Activated CD8-positive, alpha-beta memory T cell treated with anti-CD3 and anti-CD28 coated beads for 36 hours (primary cell): ENCODE measurements around the gene ADAMTSL3. TPM values are rescaled to one million over a fixed set of nuclear protein-coding genes. Genes with fewer than 3 reads are reported as not detected.

ENCODE experiments used
- CTCF ChIA-PET: fragments of 350-600 bp; sonication (Branson Sonifier 250); formaldehyde crosslinking; loops from one replicate; lab custom pipeline; 2021; ENCODE audit warnings: antibody characterized with exemption; lab: Charles Lee
- POLR2A ChIA-PET: fragments of 350-600 bp; sonication (Branson Sonifier 250); formaldehyde crosslinking; loops from one replicate; lab custom pipeline; 2021; ENCODE audit warnings: antibody characterized with exemption; lab: Charles Lee
- total RNA-seq, 2 experiments: library from RNA; stranded (reverse); gene quantifications; one replicate each; pipeline ENCODE4 v1.2.3, GENCODE V29; 2021

Gene ADAMTSL3
- total RNA-seq, 2 experiments from 2014 or later = not detected

- ChIA-PET POLR2A (no interaction called here), CTCF (no interaction called here)
Observed at GRCh38 chr15:83898361-83898760, 244.4 kb downstream of the ADAMTSL3 start.

DNA sequence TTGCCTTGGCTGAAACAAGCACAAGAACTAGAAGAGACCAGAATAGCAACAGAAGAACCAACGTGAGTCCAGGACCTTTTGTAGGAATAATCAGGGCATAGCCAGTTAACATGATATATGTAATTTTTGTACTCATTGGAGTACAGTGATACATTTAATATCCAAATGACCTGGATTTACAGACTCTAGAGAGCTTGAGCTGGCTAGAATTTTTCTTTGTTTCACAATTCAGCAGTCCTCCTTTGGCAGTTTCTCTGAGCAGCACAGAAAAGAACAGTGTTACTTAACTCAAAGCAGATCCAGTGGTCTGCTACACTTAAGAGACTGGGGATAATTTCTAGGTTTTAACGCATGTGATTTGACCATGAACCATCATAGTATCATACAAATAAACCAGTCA is 245.7 kb downstream of the ADAMTSL3 start:
- ChIA-PET POLR2A (no interaction called here), CTCF (no interaction called here)

DNA sequence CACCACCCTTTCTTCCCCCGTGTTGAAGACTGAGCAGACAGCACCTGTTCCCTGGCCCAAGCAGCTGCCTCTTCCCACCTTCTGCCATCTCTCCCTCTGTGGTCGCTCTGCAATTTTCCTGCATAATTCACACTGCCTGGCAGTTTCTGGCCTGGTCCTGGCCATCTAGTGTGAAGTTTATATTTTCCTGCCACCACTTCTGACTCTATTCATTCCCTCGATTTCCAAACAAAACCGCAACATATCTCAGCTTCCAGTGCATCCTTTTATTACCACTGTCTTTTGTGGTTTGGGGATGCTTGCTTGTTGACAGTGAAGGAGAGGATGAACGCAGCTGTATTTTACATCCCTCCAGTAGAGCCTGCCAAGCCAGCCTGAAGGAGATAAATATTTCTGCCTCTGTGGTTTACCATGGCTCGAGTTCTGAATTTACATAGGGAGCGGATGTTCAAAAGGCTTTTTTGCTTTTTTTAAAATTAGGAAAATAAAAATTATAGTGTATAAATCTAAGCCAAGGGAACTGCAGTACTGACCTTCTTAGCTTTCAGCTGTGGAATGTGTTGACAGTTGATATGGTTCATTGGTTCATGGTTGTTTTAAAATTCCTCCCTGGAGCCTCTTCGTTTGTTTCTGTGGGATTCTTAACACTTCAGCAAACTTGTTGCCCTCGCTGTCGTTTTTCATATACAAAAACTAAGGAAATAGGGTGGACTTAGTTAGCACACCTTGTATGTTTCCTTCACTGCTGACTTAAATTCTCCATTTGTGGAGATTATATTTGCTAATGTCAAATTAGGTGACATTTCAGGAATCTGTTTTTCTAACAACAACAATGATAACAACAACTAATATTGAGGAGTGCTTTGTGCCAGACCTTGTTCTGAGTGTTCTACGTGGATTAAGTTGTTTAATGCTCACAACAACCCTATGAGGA is 250.5 kb downstream of the ADAMTSL3 start:
- ChIA-PET POLR2A (interaction anchor here (0.6 kb wide), 1 partner anchor 756 kb away, joined by 3 read pairs; no protein-coding TSS in a partner anchor), CTCF (no interaction called here)

DNA sequence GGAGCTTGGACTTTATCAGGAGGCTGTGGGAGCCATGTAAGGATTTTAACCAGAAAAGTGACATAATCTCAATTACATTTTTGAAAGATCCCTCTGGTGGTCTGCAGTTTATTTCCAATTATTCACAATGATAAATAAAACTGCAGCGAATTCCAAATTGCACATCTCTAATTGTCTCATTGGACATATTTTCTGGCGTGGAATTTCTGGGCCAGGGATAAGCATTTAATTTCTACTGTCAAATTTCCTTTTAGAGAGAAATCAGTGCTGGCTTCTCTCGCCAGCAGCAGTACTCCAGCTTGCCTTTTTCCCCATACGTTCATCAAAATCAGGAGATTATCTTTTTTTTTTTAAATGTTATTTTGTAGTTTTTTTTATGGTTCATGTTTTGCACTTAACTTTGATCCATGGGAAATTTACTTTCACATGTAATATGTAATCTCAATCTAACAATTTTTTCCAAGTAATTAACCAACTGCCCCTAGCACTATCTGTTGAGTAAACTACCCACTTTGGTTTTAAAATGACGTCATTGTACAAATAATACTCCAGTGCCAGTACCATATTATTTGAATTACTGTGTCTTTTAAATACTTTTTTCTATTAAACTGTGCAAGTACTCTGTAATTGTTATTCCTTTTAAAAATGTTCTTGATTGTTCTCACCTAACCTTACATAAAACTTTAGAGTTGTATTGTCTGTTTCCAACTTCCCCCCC is 251.8 kb downstream of the ADAMTSL3 start:
- POLR2A ChIA-PET = interaction anchor here (0.6 kb wide), 1 partner anchor 757 kb away, joined by 3 read pairs; no protein-coding TSS in a partner anchor

DNA sequence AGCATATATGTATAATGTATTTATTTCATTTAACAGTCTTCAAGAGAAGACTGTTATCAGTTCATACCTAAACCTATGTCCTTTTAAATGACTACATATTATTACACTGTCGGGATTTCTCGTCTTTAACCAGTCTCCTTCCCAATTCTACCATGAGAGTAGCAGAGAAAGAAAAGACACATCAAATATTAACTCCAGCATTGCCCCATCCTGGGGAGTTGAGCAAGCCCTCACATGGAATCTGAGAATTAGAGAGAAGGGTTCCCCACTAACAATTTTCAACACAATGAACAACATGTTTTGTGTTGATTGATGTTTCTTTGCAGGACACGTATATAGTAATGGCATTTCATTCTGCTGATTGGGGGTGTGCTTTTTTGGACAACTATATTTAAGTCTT is 257.4 kb downstream of the ADAMTSL3 start:
- CTCF ChIA-PET = no interaction called here

More for the DNA sequence above, 251.8 kb downstream of the ADAMTSL3 start:
- CTCF ChIA-PET = no interaction called here

DNA sequence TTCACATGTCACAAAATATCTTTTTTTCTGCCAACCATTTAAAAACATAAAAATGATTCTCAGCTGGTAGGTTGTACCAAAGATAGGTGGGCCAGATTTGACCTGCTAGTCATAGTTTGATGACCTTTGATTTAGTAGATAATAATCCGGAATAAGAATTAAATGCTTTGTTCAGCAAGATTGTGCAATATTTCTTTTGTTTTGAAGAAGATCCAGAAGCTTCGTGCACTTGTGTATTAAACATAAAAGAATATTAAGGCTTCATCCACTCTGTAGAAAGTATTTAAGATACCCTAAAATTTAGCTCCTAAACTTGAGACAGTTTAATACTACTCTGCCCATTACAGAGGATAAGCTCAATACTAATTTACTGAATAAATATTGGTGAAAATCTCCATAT is 258.4 kb downstream of the ADAMTSL3 start:
- ChIA-PET POLR2A (no interaction called here), CTCF (no interaction called here)

More for the DNA sequence above, 257.4 kb downstream of the ADAMTSL3 start:
- POLR2A ChIA-PET = no interaction called here

DNA sequence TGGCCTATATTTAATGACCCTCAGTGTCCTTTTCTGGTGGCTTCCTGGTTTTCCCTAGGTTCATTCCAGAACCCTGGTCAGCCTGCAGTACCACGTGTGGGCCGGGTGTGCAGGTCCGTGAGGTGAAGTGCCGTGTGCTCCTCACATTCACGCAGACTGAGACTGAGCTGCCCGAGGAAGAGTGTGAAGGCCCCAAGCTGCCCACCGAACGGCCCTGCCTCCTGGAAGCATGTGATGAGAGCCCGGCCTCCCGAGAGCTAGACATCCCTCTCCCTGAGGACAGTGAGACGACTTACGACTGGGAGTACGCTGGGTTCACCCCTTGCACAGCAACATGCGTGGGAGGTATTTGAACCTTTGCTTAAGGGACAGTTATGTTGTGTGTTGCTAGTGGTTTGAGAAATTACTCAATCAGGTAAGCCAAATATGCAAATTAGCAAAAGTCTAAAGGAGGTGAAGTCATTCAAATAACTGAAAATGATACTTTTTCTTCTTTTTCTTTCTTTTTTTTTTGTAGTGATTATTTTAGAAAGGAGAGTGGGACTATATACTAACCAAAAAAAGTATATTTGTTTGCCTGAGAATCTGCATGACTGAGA is 259.2 kb downstream of the ADAMTSL3 start:
- ChIA-PET POLR2A (no interaction called here), CTCF (no interaction called here)

GRCh38 chr15:83914906-83915305 is 261.0 kb downstream of the ADAMTSL3 start:
- POLR2A ChIA-PET = no interaction called here
- CTCF ChIA-PET = no interaction called here

GRCh38 chr15:83917432-83917831 is 263.5 kb downstream of the ADAMTSL3 start:
- POLR2A ChIA-PET = no interaction called here

GRCh38 chr15:83918011-83918410 is 264.1 kb downstream of the ADAMTSL3 start:
- CTCF ChIA-PET = no interaction called here
- POLR2A ChIA-PET = no interaction called here

More at GRCh38 chr15:83917432-83917831, 263.5 kb downstream of the ADAMTSL3 start:
- CTCF ChIA-PET = no interaction called here

DNA sequence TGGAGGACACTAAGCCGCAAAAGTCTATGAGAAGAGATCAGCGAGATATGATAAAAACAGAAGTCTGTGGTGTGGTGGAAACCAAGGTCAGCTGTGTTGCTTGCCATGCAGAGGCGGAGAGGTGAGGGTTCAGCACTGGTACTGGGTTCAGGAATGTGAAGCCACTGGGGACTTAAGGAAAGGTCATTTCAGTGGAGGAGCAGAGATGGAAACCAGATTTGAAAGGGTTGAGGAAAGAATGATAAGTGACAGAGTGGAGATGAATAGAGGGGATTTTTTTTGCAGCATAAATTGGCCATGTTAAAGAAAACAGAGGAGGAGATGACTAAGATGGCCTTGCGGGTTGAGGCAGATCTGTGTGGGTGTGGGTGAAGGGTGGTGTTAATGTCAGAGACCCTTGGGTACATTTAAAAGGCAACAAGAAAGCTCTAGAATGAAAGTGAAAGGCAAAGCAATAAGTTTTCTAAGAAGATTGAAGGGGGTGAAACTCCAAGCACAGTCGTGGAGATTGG is 265.5 kb downstream of the ADAMTSL3 start:
- POLR2A ChIA-PET = no interaction called here
- CTCF ChIA-PET = no interaction called here

DNA sequence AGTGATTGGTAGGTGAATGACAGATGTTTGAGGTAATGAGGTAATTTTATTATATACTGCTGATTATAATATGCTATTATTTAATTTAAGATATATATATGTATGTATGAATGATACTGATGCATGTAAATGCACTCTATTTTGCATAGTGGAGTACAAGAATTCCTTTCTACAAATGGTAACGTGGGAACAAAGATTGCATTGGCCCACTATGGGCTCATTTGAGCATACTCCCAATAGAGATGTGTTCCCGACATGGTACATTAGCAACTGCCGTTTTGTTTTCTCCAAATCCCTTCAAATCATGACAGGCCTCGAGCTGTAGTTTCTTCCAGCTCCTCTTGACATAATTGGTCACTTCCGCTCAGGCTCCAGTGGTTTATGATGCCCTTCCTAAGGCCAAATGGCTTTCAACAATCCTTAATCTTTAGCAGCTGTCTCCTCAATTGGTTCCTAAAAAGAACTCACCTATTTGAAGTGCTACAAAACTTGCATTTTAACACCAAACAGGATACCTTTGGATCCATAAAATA is 266.1 kb downstream of the ADAMTSL3 start:
- POLR2A ChIA-PET = no interaction called here
- CTCF ChIA-PET = no interaction called here

DNA sequence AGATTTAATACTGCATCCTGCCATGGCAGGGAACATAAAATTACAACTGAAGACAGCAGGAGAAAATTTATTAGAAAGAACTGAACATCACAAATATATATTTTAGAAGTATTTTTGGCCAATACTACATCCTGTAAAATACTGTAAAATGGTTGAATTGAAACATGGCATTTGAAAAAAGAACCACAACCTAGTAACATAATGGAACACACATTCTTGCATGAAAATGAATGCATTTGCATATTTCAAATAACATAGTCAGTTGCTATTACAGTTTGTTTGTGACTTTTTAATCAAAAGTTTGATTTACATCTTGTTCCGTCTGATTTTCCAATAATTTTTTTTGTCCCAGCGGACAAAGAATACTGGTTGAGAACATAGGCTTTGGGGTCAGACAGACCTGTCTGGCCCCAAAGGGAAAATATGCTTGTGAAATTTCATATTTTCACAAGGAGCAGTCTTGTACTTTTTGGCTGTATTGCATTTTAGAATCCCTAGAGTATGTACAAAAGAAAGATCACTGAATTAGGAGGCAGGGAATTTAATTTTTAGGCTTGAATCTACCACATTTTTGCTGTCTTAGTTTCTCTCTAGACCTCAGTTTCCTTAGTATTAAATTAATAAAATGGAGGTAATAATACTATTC is 268.8 kb downstream of the ADAMTSL3 start:
- ChIA-PET POLR2A (no interaction called here), CTCF (no interaction called here)

GRCh38 chr15:83926116-83926515 is 272.2 kb downstream of the ADAMTSL3 start:
- ChIA-PET CTCF (no interaction called here), POLR2A (no interaction called here)

- POLR2A ChIA-PET = no interaction called here
- CTCF ChIA-PET = no interaction called here
Observed at GRCh38 chr15:83927704-83928391, 273.9 kb downstream of the ADAMTSL3 start.

DNA sequence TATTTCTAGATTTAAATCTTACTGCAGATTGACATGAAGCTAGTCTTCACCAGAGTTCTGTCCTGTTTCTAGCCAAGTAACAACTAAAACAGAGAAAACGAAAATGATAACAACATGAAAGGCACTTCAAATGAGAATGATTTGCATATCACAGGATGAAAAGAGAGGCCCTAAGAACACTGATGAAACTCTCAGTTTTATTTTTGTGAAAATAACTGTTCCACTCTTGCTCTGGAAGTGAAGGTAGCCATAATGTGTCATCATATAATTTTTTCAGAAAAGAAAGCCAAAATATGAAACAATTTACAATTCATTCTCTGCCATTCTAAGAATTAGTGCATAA is 274.4 kb downstream of the ADAMTSL3 start:
- CTCF ChIA-PET = no interaction called here
- POLR2A ChIA-PET = no interaction called here

DNA sequence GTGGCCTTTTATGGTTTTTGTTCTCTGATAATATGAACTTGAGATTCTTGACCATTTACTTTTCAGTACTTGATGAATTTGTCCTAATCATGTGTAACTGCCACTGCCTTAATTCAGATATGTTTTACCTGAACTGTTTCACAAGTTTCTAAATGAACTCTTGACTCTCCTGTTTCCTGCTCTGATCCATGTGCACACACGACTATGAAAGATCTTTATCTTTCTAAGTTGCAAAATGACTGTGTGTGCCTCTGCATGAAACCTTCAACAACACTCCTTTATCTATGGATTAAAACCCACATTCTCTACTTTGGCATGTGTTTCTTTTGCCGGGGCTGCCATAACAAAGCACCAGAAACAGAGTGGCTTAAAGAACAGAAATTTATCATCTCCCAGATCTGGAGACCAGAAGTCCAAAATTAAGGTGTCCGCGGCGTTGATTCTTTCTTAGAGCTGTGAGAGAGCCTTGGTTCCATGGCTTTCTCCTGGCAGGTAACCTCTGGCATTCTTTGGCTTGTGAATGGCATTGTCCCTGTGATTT is 275.0 kb downstream of the ADAMTSL3 start:
- POLR2A ChIA-PET = no interaction called here

GRCh38 chr15:83929619-83930018 is 275.7 kb downstream of the ADAMTSL3 start:
- POLR2A ChIA-PET = no interaction called here
- CTCF ChIA-PET = no interaction called here

More for the DNA sequence above, 275.0 kb downstream of the ADAMTSL3 start:
- CTCF ChIA-PET = no interaction called here
